ENCODE measurements around the gene CTSF. TPM values are rescaled to one million over a fixed set of nuclear protein-coding genes. Genes with fewer than 3 reads are reported as not detected.

Gene CTSF
- total and polyA plus RNA-seq, 2 of the 8 experiments (the other 6 are each of a cell fraction or from before 2014, with no cell fraction given), result 0.58 to 2.3 TPM

DNA sequence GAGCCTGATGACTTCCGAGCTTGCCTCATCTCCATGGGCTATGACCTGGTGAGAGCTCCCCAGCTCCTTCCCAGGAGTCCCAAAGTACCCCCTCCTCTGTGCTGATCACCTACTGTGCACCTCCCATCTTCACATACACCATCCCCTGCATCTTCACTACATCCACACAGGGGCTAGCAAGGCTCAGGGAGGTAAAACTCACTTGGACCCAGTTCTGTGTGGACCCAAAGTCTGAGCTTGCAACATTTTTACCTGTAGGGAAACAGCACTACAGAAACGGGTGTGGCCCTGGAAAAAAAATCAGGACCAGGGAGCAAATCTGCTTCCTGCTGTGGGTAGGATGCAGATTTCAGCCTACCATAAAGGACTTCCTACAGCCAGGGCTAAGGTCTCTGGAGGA, 6.1 kb downstream of the CTSF start (continued):
- no peak for TF ChIP-seq SIN3A (conservative IDR thresholded peaks at IDR 0.05 in 1 of 2, IDR thresholded peaks at IDR 0.05 in 1 of 2; ENCODE audit: low read depth in 1 of 2, low read length in 2 of 2)

Data from H1 (cell line).